ENCODE results near the gene ZCCHC24. TPM values are rescaled to one million over a fixed set of nuclear protein-coding genes. Genes with fewer than 3 reads are reported as not detected.

Gene ZCCHC24
- polyA plus RNA-seq, 3 donors: 3.9 to 5.0 (median 4.0) TPM

DNA sequence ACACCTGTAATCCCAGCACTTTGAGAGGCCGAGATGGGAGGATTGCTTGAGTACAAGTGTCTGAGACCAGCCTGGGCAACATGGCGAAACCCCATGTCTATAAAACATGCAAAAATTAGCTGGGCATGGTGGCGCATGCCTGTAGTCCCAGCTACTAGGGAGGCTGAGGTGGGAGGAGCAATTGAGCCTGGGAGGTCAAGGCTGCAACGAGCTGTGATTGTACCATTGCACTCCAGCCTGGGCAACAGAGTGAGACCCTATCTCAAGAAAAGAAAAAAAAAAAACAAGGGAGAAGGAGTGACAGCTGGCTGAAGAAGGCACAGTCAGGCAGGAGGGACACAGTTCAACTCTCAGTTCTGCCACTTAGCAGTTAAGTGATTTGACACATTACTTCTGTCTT is 26.4 kb upstream of the ZCCHC24 start:
- H3K36me3 Mint-ChIP-seq: no peaks in the 10 kb centered on the region
- peaks cover 34% of the 10 kb centered on the region for H3K4me1 Mint-ChIP-seq
- Histone ChIP-seq H3K27ac (ENCODE audit: low read depth in 1 of 2, low read length in 2 of 2) (no peak overlapping the region), H4K20me1 (ENCODE audit: insufficient read depth, low read length) (no peaks in the 10 kb centered on the region), H3K9ac (ENCODE audit: insufficient read depth, low read length, poor library complexity, severe bottlenecking) (no peak overlapping the region), H3K36me3 (replicated peaks in 1 of 2; ENCODE audit: control insufficient read depth in 1 of 2, insufficient read depth in 2 of 2, low read length in 2 of 2) (no peaks in the 10 kb centered on the region), H3K27me3 (ENCODE audit: control insufficient read depth in 2 of 2, insufficient read depth in 2 of 2, low read length in 2 of 2) (no peaks in the 10 kb centered on the region), H2AFZ (ENCODE audit: insufficient read depth, low read depth, low read length, poor library complexity, severe bottlenecking) (no peak overlapping the region), H3K4me3 (replicated peaks in 1 of 3; ENCODE audit: low read depth in 2 of 3, low read length in 3 of 3) (no peak overlapping the region), H3K4me1 (ENCODE audit: control insufficient read depth in 1 of 2, insufficient read depth in 2 of 2, low read length in 2 of 2) (peaks cover 30 to 31% of the 10 kb centered on the region in 2 donors), H3K79me2 (ENCODE audit: insufficient read depth, low read length) (no peaks in the 10 kb centered on the region), H3K4me2 (replicated peaks; ENCODE audit: extremely low read depth, low read length, poor library complexity, severe bottlenecking) (no peak overlapping the region), H3K9me3 (replicated peaks in 1 of 2; ENCODE audit: control insufficient read depth in 1 of 2, insufficient read depth in 1 of 2, low read length in 2 of 2) (no peaks in the 10 kb centered on the region)
- H3K27me3 Mint-ChIP-seq (ENCODE audit: low read depth in 3 of 3): peaks cover 3 to 10% (median 4%) of the 10 kb centered on the region in 3 donors
- H3K9me3 Mint-ChIP-seq: peaks cover 0 to 2% (median 0%) of the 10 kb centered on the region in 7 donors
- WGBS (ENCODE audit: insufficient coverage): 95% methylated on average over 3 of the region's 4 CpGs
- H3K4me3 Mint-ChIP-seq: no peak overlapping the region
- TF ChIP-seq, protein P1, sequence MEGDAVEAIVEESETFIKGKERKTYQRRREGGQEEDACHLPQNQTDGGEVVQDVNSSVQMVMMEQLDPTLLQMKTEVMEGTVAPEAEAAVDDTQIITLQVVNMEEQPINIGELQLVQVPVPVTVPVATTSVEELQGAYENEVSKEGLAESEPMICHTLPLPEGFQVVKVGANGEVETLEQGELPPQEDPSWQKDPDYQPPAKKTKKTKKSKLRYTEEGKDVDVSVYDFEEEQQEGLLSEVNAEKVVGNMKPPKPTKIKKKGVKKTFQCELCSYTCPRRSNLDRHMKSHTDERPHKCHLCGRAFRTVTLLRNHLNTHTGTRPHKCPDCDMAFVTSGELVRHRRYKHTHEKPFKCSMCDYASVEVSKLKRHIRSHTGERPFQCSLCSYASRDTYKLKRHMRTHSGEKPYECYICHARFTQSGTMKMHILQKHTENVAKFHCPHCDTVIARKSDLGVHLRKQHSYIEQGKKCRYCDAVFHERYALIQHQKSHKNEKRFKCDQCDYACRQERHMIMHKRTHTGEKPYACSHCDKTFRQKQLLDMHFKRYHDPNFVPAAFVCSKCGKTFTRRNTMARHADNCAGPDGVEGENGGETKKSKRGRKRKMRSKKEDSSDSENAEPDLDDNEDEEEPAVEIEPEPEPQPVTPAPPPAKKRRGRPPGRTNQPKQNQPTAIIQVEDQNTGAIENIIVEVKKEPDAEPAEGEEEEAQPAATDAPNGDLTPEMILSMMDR (IDR thresholded peaks at IDR 0.05): no peak
- intact Hi-C loops (cut with micrococcal nuclease): no loop called here
- H3K27ac Mint-ChIP-seq: no peak overlapping the region
- DNase-seq: no peak

DNA sequence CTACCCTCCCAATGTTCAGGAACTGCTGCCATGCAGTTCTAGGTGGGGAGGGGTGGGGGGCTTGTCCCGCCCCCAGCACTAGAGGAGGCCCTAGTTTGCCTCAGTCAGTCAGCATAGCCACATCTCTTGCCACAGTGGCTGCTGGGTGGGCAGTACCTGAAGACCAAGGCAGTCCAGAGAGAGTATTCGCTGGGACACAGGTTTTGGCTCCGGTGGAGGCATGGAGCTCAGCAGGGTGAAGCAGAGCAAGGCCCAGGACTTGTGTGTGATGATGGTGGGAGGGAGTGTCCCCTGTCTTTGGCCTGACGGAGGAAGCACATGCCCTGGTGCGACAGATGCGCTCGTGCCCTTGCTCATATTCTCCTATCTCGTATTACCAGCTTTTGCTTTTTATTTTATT is 24.7 kb upstream of the ZCCHC24 start:
- peaks cover 0 to 2% (median 0%) of the 10 kb centered on the region in 7 donors for H3K9me3 Mint-ChIP-seq
- Histone ChIP-seq H4K20me1 (ENCODE audit: insufficient read depth, low read length) (no peaks in the 10 kb centered on the region), H3K27ac (ENCODE audit: low read depth in 1 of 2, low read length in 2 of 2) (no peak overlapping the region), H3K79me2 (ENCODE audit: insufficient read depth, low read length) (no peaks in the 10 kb centered on the region), H2AFZ (ENCODE audit: insufficient read depth, low read depth, low read length, poor library complexity, severe bottlenecking) (no peak overlapping the region), H3K27me3 (ENCODE audit: control insufficient read depth in 2 of 2, insufficient read depth in 2 of 2, low read length in 2 of 2) (no peaks in the 10 kb centered on the region), H3K9ac (ENCODE audit: insufficient read depth, low read length, poor library complexity, severe bottlenecking) (no peak overlapping the region), H3K4me3 (replicated peaks in 1 of 3; ENCODE audit: low read depth in 2 of 3, low read length in 3 of 3) (no peak overlapping the region), H3K9me3 (replicated peaks in 1 of 2; ENCODE audit: control insufficient read depth in 1 of 2, insufficient read depth in 1 of 2, low read length in 2 of 2) (no peaks in the 10 kb centered on the region), H3K36me3 (replicated peaks in 1 of 2; ENCODE audit: control insufficient read depth in 1 of 2, insufficient read depth in 2 of 2, low read length in 2 of 2) (no peaks in the 10 kb centered on the region), H3K4me1 (ENCODE audit: control insufficient read depth in 1 of 2, insufficient read depth in 2 of 2, low read length in 2 of 2) (peaks cover 30 to 31% of the 10 kb centered on the region in 2 donors), H3K4me2 (replicated peaks; ENCODE audit: extremely low read depth, low read length, poor library complexity, severe bottlenecking) (no peak overlapping the region)
- H3K36me3 Mint-ChIP-seq: no peaks in the 10 kb centered on the region
- H3K27ac Mint-ChIP-seq: no peak overlapping the region
- H3K4me1 Mint-ChIP-seq: peaks cover 34% of the 10 kb centered on the region
- peaks cover 3 to 10% (median 4%) of the 10 kb centered on the region in 3 donors for H3K27me3 Mint-ChIP-seq (ENCODE audit: low read depth in 3 of 3)
- no peak for DNase-seq
- intact Hi-C loops (cut with micrococcal nuclease): no loop called here
- WGBS (ENCODE audit: insufficient coverage): 93% methylated on average over 3 of the region's 8 CpGs
- no peak overlapping the region for H3K4me3 Mint-ChIP-seq
- TF ChIP-seq, protein P1 (IDR thresholded peaks at IDR 0.05): no peak

Data from CD14-positive monocyte (primary cell).